ENCODE measurements around the gene GLI3.

The GLI3 gene

GRCh38 chr7:42170724-42171123 lies 66.3 kb downstream of the GLI3 start:
- H3K4me1 ChIP-seq (ENCODE audit: insufficient read depth, poor library complexity, severe bottlenecking): peaks cover 11% of the 10 kb centered on the region
- ATAC-seq (ENCODE audit: low read depth): peak; percentile 90
- DNase-seq (ENCODE audit: low spot score): no peak

GRCh38 chr7:42168512-42168911 lies 68.5 kb downstream of the GLI3 start:
- Histone ChIP-seq H3K4me3 (ENCODE audit: severe bottlenecking) (no peak overlapping the region), H3K36me3 (ENCODE audit: low read depth) (no peaks in the 10 kb centered on the region), H3K27me3 (ENCODE audit: insufficient read depth, poor library complexity, severe bottlenecking) (no peaks in the 10 kb centered on the region), H3K27ac (ENCODE audit: poor library complexity, severe bottlenecking) (no peak overlapping the region), H3K9me3 (ENCODE audit: severe bottlenecking) (no peaks in the 10 kb centered on the region), H3K4me1 (ENCODE audit: insufficient read depth, poor library complexity, severe bottlenecking) (peaks cover 11% of the 10 kb centered on the region)
- no peak for TF ChIP-seq CTCF (IDR thresholded peaks at IDR 0.05; ENCODE audit: poor library complexity, severe bottlenecking)
- ATAC-seq (ENCODE audit: low read depth): no peak
- DNase-seq (ENCODE audit: low spot score): no peak

More at GRCh38 chr7:42170724-42171123, 66.3 kb downstream of the GLI3 start:
- Histone ChIP-seq H3K27ac (ENCODE audit: poor library complexity, severe bottlenecking) (peak overlapping the region; percentile 59), H3K36me3 (ENCODE audit: low read depth) (no peaks in the 10 kb centered on the region), H3K4me3 (ENCODE audit: severe bottlenecking) (no peak overlapping the region), H3K9me3 (ENCODE audit: severe bottlenecking) (no peaks in the 10 kb centered on the region), H3K27me3 (ENCODE audit: insufficient read depth, poor library complexity, severe bottlenecking) (no peaks in the 10 kb centered on the region)
- no peak for TF ChIP-seq CTCF (IDR thresholded peaks at IDR 0.05; ENCODE audit: poor library complexity, severe bottlenecking)

GRCh38 chr7:42167631-42168236 lies 69.3 kb downstream of the GLI3 start:
- H3K27me3 ChIP-seq (ENCODE audit: insufficient read depth, poor library complexity, severe bottlenecking): no peaks in the 10 kb centered on the region
- no peaks in the 10 kb centered on the region for H3K9me3 ChIP-seq (ENCODE audit: severe bottlenecking)
- no peaks in the 10 kb centered on the region for H3K36me3 ChIP-seq (ENCODE audit: low read depth)
- H3K4me1 ChIP-seq (ENCODE audit: insufficient read depth, poor library complexity, severe bottlenecking): peaks cover 15% of the 10 kb centered on the region
- no peak for DNase-seq (ENCODE audit: low spot score)
- no peak overlapping the region for H3K27ac ChIP-seq (ENCODE audit: poor library complexity, severe bottlenecking)
- ATAC-seq (ENCODE audit: low read depth): no peak
- no peak for TF ChIP-seq CTCF (IDR thresholded peaks at IDR 0.05; ENCODE audit: poor library complexity, severe bottlenecking)
- H3K4me3 ChIP-seq (ENCODE audit: severe bottlenecking): no peak overlapping the region

- no peaks in the 10 kb centered on the region for H3K36me3 ChIP-seq (ENCODE audit: low read depth)
- no peak overlapping the region for H3K27ac ChIP-seq (ENCODE audit: poor library complexity, severe bottlenecking)
- no peaks in the 10 kb centered on the region for H3K9me3 ChIP-seq (ENCODE audit: severe bottlenecking)
- no peak for ATAC-seq (ENCODE audit: low read depth)
- H3K27me3 ChIP-seq (ENCODE audit: insufficient read depth, poor library complexity, severe bottlenecking): no peaks in the 10 kb centered on the region
- TF ChIP-seq CTCF (IDR thresholded peaks at IDR 0.05; ENCODE audit: poor library complexity, severe bottlenecking): no peak
- no peak overlapping the region for H3K4me3 ChIP-seq (ENCODE audit: severe bottlenecking)
- H3K4me1 ChIP-seq (ENCODE audit: insufficient read depth, poor library complexity, severe bottlenecking): peaks cover 21% of the 10 kb centered on the region
- no peak for DNase-seq (ENCODE audit: low spot score)
Observed at GRCh38 chr7:42167206-42167605, 69.8 kb downstream of the GLI3 start.

GRCh38 chr7:42164881-42165428 lies 72.1 kb downstream of the GLI3 start:
- no peaks in the 10 kb centered on the region for H3K36me3 ChIP-seq (ENCODE audit: low read depth)
- H3K9me3 ChIP-seq (ENCODE audit: severe bottlenecking): no peaks in the 10 kb centered on the region
- H3K4me3 ChIP-seq (ENCODE audit: severe bottlenecking): no peak overlapping the region
- peaks cover 26% of the 10 kb centered on the region for H3K4me1 ChIP-seq (ENCODE audit: insufficient read depth, poor library complexity, severe bottlenecking)
- no peaks in the 10 kb centered on the region for H3K27me3 ChIP-seq (ENCODE audit: insufficient read depth, poor library complexity, severe bottlenecking)
- H3K27ac ChIP-seq (ENCODE audit: poor library complexity, severe bottlenecking): no peak overlapping the region
- TF ChIP-seq CTCF (IDR thresholded peaks at IDR 0.05; ENCODE audit: poor library complexity, severe bottlenecking): no peak
- no peak for ATAC-seq (ENCODE audit: low read depth)
- DNase-seq (ENCODE audit: low spot score): no peak

Data from RWPE2 (cell line).